GM21529 (cell line): ENCODE results near the gene CELA2A.
"Not testable (repeated sequence)": the region's sequence is repeated elsewhere in the genome, so short reads cannot be mapped to it uniquely, and the experiment has no call there.

Experiments
- ATAC-seq: cut with Tn5 transposase; IDR thresholded peaks from one replicate; pipeline ENCODE4 v1.9.1; 2021; ENCODE audit not compliant: unreplicated experiment

CELA2A gene

DNA sequence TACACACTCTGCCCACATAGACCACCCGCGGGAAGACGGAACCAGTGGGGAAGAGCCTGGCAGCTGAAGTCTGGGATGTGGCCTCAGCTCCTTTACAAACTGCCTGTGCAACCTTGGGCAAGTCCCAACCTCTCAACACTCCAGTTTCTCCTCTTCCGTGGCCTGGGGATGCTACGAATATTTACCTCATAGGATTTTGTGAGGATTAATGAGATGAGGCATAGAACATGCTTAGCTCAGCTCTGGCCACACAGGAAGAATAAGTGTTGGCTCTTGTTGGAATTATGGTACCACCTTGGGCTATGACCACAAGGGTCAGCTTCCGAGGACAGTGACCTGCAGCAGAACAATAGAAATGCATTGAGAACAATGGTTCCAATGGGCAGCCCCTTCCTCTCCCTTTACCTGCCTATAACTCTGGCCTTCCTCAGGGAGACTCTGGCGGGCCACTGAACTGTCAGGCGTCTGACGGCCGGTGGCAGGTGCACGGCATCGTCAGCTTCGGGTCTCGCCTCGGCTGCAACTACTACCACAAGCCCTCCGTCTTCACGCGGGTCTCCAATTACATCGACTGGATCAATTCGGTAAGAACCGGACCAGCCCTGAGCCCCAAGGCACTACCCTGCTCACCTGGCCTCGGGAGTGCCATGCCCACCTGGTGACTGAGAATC lies 10.6 kb downstream of the CELA2A start:
- ATAC-seq = not testable (repeated sequence)

DNA sequence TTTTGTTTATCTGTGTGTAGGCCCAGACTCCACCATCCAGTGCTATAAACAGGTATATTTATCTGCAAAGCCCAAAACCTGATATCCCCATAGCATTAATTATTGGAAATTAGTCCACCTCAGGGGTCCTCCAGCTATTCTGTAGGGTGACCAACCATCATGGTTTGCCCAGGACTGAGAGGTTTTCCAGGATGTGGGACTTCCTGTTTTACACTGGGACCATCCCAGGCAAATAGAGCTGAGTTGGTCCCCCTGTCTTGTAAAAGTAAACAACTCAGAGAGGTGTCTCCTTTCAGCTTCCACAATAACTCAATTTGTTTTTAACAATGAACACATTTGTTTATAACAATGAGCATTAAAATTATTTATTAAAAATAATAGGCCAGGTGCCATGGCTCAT lies 11.6 kb downstream of the CELA2A start:
- no peak for ATAC-seq

DNA sequence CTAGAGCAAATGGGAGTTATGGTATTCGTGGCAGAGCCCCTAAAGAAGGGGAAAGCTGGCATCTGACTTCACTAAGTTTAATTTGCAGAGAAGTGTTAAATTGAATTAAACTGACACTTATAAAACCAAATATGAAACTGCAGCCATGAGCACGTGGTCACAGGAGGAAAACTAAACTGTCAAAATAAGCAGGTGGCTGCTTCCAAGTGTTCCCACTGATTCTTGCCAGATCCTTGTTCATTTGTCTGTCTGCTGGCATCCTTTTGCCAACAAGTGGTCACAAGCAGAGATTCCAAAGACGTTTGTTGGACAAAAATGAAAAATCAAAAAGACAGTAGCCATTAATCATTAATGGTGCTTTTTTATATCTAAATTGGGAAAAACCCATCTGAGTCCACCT lies 12.8 kb downstream of the CELA2A start:
- no peak for ATAC-seq

DNA sequence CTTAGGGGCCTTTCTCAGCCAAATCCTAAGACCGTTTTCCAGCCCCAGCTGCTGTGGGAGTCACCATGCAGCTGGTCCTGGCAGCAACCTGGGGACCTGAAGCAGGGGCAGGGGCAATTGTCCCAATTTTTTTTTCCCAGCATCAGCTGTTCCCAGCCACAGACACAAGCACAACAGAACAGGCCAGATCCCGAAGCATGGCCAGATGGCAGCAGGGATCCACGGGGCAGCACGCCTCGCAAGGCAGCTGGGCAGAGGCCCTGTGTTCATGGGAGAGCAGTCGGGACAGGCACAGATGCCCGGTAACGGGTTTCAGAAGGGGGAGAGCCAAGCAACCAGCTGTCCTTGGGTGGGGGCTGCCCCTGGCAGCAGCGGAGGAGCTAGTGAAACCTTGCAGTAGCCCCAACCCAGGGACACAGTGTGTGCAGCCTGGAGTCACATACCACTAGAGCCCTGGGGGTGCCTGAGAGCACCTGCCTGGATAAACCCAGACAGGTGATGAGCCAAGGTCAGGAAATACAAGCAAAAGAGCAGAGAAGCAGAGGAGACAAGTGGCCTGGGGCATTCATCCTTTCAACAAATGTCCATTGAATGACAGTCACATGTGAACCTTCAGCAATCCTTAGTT lies 13.4 kb downstream of the CELA2A start:
- ATAC-seq = not testable (repeated sequence)

DNA sequence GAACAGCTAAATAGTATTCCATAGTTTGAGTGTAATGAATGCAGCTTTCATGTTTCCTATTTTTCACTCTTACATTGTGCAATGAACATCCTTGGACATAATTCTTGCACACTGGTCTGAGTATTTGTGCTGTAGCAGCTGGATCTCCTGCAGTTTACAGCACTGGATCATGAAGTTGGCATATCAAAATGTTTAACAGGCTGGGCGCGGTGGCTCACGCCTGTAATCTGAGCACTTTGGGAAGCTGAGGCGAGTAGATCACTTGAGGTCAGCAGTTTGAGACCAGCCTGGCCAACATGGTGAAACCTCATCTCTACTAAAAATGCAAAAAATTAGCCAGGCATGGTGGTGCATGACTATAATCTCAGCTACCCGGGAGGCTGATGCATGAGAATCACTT lies 14.5 kb downstream of the CELA2A start:
- ATAC-seq = not testable (repeated sequence)

DNA sequence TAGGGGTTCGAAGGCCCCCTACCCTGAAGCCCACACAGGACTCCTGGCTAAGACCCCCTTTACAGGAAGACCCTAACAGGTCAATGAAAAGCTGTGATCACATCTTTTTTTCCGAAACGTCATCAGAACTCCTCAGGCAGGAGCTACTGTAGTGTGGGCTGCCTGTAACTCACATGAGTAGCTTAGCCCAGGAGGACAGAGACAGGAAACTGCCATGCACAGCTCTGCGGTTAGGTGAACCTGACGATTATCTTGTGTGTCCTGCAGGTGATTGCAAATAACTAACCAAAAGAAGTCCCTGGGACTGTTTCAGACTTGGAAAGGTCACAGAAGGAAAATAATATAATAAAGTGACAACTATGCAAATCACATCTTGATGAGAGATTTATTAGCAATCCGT lies 15.2 kb downstream of the CELA2A start:
- ATAC-seq = not testable (repeated sequence)

DNA sequence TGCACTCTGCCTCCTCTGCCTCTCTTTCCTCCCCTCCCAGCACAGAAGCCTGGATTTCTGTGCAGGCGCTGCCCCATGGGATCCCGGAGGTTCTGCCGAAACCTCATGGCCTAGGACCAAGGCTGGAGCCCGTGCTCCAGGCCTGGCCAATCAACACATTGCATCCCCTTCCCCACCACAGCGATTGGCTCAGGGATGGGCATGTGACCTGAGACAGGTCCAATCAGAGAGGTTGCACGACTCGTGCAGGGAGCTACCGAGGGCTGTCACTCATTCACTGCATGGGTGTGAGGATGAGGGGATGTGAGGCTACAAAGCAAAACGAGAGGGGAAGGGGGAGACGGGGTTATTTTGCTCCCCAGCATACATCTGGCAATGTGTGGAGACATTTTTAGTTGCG lies 16.1 kb downstream of the CELA2A start:
- no peak for ATAC-seq

DNA sequence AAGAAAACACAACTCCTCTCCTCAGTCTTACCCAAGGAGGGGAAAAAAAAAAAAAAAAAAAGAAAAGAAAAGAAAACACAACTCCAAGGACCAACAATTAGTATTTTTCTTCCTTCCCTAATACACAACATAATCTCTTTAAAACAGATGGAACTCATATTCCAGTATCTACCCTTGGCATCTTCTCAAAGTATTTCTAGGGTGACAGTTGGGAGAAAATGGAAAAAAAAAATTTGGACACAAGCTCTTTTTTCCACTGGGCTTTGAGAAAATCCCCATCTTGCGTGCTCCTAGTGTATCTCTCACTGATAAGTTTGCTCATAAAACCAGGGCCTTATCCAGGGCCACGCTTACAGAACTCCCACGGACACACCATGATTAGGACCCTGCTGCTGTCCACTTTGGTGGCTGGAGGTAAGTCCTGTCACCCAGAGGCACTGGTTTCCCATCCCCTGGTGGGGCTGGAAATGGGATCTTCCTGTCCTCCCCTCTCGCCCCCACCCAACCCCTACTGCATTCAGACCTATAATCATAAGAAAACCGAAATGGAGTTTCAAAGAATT lies 19.3 kb downstream of the CELA2A start, which contains the start of gene CELA2B:
TSS of gene CELA2B (plus strand) at position 353 of the 563 bp plus-strand sequence. CDS start at position 375, 22 bp downstream.
- ATAC-seq = no peak

DNA sequence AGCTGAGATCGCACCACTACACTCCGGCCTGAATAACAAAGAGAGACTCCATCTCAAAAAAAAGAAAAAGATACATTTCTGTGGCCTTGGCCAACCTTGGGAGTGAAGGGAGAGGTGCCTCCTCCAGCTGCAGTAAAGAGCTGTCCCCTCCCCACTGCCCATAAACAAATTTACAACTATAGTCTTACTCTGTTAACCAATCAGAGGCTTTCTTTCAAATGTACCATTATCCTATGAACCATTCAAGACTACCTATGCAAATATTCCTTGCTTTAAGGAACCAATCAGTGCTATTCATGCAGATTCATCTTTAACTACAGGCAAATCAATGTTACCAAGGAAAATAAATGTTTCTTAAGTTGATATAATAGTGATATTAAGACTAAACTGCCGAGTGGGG lies 20.4 kb downstream of the CELA2A start:
- no peak for ATAC-seq

DNA sequence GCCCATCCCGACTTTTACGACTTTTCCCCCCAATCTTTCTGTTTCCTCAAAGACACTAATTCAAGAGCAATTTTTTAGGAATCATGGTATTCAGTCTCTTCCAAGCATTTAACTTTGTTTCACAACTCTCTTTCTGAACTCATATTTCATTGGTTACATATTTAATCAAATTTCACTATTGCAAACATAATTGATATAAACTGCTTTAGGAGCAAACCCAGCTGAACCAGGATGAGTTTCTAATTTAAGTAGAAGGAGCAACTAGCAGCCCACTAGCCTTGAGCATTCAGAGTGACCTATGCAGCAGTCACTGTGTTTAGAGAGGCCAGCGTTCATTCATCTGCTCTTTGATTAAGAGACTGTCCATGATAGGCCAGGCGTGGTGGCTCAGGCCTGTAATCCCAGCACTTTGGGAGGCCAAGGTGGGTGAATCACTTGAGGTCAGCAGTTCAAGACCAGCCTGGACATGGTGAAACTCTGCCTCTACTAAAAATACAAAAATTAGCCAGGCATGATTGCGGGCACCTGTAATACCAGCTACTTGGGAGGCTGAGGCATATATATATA lies 21.2 kb downstream of the CELA2A start:
- no peak for ATAC-seq

DNA sequence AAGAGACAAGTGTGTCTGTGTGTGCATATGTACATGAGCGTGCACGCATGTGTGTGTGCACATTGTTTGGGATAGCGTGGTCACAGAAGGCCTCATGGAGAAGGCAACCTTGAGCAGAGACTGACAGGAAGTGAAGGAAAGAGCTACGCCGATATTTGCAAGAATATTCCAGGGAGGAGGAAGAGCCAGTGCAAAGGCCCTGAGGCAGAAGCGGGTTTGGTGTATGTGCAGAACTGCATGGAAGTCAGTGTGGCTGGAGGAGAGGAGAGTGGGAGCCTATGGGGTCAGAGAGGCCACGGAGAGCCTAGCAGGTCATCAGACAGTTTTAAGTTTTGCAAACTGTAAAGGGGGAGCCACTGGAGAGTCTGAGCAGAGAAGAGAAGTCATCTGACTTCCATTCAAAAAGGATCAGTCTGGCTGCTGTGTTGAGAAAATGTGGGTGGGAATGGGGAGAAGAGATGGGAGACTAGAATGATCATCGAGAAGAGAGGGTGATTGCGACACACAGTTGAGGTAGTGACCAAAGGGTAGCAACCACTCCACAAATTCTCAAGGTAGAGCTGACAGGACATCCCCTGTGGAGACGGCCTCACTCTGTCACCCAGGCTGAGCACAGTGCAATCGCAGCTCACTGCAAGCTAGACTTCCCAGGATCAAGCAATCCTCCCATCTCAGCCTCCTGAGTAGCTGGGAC lies 23.3 kb downstream of the CELA2A start:
- no peak for ATAC-seq

DNA sequence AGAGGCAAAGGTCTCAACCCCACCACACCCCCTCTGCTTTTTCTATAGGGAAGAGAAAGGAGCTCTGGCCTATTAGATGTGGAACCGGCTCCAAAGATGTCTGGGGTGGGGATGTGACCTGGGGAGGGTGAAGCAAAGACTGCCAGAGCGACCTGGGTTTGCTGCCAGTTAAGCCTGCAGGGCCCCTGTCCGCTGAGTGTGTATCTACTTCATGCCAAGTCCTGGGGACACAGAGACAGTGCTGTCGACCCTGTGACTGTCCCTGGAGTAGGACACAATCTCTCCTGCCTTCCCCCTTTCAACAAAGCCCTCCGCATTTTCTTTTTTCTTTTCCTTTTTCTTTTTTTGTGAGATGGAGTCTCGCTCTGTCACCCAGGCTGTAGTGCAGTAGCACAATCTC lies 25.9 kb downstream of the CELA2A start:
- ATAC-seq = not testable (repeated sequence)

DNA sequence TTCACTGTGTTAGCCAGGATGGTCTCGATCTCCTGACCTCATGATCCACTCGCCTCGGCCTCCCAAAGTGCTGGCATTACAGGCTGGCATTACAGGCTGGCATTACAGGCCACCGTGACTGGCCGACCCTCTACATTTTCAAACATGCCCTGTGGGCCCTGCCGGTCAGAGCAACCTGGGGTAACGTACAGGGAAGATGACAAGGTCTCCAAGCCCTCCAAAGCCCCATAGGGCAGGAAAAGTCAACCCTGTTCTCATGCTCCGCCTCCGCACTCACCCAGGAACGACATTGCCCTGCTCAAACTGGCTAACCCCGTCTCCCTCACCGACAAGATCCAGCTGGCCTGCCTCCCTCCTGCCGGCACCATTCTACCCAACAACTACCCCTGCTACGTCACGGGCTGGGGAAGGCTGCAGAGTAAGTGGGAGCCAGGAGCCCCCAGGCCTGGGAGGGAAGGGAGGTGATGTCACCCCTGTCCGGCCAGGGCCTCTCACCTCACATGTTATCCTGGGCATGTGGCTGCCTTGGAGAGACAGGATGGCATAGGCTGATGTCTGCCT lies 26.5 kb downstream of the CELA2A start:
- ATAC-seq = not testable (repeated sequence)

DNA sequence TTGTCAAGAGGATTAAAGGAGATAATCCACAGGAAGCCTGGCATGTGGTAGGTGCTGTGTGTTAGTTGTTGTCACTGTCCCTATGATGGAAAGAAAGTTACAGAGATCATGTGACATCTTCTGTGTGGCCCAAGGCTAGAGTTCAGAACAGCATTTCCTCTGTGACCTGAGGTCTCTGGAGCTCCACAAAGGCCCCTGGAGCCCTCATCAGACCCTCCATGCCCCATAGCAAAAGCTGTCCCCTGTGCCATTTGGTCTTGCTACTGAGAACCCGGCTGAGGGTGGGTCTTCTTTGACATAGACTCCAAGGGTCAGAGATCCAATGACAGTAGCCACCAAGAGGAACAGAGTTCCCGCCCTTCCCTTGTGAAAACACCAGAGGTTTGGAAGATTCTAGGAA lies 27.4 kb downstream of the CELA2A start:
- ATAC-seq = no peak

DNA sequence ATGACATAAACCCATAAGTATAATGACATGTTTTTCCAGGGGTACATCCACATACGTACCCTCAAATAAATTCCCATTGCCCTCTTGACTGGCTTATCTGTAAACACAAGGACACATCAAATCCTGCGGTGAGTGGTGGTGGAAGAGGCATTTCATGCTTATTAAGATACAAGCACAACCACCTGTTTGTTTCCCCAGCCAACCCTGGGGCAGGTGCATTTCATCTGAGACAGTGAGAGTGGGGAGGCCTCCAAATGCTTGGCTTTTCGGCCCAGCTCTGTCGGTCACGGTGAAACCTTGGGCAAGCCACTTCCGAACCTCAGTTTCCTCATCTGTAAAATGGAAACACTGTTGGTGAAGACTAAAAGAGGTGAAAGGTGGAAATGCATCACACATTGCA lies 27.9 kb downstream of the CELA2A start:
- not testable (repeated sequence) for ATAC-seq

DNA sequence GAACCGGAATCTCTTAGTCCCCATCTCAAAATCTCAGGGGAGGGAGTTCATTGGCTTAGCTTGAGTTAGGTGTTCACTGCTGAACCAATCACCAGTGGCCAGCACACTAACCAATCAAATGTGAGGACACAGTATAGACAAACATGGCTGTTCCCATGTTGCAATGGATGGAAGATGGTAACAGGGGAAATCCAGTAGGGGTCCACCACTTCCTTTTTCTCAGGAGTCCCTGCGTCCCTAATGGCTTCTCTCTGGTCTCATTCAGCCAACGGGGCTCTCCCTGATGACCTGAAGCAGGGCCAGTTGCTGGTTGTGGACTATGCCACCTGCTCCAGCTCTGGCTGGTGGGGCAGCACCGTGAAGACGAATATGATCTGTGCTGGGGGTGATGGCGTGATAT lies 29.1 kb downstream of the CELA2A start:
- no peak for ATAC-seq

DNA sequence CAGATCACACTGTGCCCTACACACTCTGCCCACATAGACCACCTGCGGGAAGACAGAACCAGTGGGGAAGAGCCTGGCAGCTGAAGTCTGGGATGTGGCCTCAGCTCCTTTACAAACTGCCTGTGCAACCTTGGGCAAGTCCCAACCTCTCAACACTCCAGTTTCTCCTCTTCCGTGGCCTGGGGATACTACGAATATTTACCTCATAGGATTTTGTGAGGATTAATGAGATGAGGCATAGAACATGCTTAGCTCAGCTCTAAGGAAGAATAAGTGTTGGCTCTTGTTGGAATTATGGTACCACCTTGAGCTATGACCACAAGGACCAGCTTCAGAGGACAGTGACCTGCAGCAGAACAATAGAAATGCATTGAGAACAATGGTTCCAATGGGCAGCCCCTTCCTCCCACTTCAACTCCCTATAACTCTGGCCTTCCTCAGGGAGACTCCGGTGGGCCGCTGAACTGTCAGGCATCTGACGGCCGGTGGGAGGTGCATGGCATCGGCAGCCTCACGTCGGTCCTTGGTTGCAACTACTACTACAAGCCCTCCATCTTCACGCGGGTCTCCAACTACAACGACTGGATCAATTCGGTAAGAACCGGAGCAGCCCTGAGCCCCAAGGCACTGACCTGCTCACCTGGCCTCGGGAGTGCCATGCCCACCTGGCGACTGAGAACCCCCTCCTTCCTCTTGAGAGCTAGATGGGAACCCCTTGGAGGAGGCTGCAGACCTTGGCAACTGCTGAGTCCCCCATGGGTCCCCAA lies 30.5 kb downstream of the CELA2A start:
- ATAC-seq = not testable (repeated sequence)

DNA sequence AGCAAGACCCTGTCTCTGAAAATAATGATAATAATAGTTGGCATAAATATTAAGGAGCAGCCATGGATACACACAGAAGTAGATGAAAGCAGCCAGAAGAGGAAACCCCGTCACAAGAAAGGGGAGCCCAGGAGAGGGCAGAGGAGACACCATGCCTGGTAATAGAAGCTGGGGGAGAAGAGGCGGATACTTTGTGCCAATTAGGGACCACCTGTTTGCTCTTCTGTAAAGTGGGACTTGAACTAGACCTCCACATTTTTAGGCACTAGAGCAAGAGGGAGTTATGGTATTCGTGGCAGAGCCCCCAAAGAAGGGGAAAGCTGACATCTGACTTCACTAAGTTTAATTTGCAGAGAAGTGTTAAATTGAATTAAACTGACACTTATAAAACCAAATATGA lies 31.8 kb downstream of the CELA2A start:
- ATAC-seq = no peak

DNA sequence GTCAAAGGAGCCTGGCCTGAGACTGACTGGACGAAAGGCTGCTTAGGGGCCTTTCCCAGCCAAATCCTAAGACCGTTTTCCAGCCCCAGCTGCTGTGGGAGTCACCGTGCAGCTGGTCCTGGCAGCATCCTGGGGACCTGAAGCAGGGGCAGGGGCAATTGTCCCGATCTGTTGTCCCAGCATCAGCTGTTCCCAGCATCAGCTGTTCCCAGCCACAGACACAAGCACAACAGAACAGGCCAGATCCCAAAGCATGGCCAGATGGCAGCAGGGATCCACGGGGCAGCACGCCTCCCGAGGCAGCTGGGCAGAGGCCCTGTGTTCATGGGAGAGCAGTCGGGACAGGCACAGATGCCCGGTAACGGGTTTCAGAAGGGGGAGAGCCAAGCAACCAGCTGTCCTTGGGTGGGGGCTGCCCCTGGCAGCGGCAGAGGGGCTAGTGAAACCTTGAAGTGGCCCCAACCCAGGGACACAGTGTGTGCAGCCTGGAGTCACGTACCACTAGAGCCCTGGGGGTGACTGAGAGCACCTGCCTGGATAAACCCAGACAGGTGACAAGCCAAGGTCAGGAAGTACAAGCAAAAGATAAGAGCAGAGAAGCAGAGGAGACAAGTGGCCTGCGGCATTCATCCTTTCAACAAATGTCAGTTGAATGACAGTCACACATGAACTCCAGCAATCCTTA lies 32.7 kb downstream of the CELA2A start:
- ATAC-seq = no peak

DNA sequence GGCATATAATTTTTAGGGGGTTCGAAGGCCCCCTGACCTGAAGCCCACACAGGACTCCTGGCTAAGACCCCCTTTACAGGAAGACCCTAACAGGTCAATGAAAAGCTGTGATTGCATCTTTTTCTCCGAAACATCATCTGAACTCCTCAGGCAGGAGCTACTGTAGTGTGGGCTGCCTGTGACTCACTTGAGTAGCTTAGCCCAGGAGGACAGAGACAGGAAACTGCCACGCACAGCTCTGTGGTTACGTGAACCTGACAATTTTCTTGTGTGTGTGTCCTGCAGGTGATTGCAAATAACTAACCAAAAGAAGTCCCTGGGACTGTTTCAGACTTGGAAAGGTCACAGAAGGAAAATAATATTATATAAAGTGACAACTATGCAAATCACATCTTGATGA lies 34.5 kb downstream of the CELA2A start:
- ATAC-seq = not testable (repeated sequence)
